ENCODE results near the gene LHX2. TPM values are rescaled to one million over a fixed set of nuclear protein-coding genes. Genes with fewer than 3 reads are reported as not detected.
A peak's percentile ranks its signal among the peaks of the same experiment; 100 is the strongest.

LHX2 gene
- total RNA-seq, 1 donor from 2014 or later, result 4.2 TPM

DNA sequence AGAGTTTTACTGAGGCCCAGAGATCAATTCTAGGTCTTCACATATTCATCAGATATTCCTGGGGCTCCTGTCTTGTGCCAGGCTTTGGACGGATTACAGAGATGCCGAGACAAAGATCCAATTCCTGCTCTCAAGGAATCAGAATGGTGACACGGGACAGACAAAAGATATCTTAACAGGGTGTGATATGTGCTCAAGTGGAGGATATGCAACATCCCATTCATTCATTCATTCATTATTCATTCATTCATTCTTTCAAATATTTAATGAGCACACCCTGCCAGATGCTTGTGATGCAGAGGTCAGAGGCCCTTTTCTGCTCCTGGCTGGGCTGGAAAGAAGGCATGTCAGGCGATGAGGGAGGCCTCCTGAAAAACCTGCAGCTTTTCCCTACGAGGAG, 21.8 kb downstream of the LHX2 start:
- no peak for DNase-seq

DNA sequence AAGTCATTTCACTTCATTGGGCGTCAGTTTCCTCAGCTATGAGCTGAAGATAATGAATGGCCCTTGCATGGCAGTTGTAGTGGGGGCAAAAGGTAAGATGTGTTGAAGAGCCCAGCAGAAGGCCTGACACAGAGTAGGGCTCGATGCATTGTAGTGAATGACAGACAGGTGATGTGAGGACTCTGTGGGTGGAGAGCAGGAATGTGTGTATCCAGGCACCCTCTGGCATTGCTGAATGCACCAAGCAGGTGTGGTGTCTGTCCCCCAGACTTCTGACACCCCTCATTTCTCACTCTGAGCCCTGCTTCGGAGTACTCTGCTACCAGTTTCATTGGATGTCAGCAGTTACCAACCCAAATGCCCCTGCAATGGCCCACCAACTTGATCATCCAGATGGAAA, 22.4 kb downstream of the LHX2 start:
- DNase-seq, result no peak

DNA sequence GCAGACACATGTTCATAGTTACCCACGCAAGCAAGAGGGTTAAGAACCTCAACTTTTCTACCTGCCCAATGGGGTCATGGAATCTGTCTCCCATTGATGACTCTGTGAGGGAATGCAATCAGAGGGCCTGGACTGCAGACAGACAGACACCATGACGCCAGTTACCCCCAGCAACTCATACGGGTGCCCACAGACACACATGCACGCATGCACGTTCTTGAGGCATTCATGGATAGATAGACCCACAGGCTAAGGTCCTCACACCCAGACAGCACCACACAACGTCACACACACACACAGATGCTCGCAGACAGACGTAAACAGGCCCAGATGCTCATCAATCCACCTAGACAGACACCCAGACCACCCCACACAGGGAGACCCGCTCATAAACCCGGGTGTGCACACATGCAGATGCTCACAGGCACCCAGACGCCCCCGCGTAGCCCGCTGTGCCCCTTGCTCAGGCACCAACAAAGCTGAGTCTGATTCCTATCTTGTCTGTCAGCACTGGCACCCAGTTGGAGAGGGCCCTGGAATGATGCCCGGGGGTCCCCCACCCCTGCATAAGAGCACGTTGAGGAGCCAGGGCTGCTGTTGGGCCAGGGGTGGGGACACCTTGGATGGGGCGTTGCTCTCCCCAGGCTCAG, 23.6 kb downstream of the LHX2 start:
- DNase-seq, result no peak

DNA sequence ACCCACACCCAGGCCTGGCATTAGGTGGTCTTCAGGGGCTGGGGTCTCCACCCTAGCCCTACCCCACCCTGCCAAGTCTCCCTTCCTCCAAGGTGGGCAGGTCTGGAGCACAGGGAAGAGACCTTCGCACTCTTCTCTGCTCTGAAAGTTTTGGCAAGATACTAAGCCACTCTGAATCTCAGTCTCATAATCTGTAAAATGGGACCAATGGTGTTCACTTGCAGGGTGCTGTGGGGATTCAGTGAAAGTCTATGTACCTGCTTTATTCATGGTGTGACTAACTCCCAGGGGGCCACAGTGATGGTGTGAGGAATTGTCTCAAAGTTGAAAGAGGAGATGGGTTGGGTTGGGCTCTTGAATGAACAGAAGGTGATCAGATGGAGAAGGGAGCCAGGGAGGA, 25.0 kb downstream of the LHX2 start:
- DNase-seq, result no peak

DNA sequence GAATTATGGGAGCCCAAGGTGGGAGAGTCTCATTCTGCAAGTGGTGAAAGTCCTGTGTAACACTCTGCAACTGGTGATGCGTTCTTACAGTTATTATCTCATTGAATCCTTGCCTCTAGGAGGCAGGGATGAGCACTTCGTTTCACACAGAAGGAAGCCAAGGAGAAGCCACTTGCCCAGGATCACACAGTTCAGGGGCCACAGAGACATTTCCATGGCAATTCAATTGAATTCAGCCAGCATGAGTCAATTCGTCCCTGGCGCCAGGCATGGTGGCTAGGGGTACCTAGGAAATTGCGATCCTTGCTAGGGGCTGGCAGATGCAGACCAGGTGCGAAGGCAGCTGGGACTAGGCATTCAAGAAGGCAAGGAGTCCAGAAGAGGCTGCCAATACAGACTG, 26.2 kb downstream of the LHX2 start:
- no peak for DNase-seq

DNA sequence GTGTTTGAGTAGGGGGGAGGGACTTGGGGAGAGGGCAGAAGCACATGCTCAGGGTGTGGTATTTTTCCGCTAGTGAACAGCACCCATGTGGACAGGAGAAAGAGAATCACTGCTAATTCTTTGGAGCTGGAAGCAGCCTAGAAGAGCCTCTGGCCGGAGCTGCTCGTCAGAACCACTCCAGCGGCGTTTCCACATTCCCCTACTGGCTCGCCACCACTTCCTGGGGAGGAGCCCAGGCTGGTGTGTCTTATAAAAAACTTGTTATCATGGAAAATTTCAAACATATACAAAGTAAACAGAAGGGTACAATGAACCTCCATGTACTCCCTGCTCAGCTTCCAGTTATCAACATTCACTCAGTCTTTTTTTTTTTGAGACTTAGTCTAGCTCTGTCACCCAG, 26.7 kb downstream of the LHX2 start:
- no peak for DNase-seq

DNA sequence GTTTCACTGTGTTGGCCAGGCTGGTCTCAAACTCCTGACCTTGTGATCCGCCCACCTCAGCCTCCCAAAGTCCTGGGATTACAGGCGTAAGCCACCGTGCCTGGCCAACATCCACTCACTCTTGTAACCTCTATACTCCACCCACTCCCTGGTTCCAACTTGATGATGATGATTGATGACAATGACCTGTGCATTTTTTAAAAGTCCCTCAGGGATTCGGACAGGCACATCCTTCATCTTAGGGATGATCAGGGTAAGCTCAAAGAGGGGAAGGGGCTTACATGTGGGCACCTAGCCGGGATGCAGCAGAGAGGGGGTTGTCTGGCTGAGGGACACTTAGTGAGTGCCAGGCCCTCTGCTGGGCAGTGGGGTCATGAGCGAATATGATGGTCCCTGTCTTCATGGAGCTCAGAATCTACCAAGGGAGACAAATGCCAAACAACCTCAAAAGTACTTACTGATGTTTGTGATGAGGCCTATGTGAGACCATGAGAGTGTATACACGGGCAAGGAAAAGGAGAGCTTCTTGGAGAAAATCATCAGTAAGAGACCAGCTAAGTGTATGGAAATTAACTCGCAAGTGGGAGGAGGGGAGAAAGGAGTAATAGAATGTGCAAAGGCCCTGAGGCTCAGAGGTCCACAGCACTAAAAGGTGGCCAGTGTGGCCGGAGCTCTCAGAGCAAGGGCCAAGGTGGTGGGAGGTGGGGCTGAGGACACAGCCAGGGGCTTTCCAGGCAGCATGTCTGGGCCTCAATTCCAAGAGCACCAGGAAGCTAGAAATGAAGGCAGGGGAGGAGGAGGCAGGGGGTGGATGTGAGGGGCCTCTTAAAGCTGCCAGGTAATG, 27.4 kb downstream of the LHX2 start:
- DNase-seq, result no peak

DNA sequence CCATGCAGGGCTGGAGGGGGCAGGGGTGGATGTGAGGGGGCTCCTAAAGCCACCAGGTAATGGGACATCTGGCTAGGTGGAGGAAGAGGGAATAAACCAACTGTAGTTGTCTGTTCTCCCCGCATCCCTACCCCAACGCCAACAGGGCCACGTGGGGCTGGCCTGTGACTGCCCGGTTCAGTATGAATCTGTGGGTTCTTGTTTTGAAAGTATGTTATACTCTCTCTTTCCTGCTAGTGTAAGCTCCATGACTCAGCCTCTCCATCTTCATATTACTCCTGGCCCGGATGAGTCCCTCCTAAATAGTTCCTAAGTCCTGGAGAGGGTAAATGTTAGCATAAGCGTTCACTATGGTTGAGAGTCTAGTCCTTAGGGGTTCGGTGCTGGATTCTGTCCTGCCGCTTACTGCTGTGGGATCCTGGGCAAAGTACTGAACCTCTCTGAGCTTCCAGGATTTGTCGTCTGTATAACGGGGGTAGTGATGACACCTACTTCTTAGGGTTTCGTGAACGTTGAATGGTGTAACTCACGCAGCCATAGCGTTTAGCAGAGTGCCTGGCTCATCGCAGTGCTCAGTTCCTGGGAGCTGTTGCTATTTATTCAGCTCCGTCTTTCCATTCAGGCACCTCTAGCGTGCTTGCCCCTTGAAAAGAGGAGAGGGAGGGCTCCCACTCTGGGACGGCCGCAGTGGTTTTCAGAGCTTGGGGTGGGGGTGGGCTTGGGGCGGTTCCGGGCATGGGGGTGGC, 28.8 kb downstream of the LHX2 start:
- DNase-seq, result no peak

DNA sequence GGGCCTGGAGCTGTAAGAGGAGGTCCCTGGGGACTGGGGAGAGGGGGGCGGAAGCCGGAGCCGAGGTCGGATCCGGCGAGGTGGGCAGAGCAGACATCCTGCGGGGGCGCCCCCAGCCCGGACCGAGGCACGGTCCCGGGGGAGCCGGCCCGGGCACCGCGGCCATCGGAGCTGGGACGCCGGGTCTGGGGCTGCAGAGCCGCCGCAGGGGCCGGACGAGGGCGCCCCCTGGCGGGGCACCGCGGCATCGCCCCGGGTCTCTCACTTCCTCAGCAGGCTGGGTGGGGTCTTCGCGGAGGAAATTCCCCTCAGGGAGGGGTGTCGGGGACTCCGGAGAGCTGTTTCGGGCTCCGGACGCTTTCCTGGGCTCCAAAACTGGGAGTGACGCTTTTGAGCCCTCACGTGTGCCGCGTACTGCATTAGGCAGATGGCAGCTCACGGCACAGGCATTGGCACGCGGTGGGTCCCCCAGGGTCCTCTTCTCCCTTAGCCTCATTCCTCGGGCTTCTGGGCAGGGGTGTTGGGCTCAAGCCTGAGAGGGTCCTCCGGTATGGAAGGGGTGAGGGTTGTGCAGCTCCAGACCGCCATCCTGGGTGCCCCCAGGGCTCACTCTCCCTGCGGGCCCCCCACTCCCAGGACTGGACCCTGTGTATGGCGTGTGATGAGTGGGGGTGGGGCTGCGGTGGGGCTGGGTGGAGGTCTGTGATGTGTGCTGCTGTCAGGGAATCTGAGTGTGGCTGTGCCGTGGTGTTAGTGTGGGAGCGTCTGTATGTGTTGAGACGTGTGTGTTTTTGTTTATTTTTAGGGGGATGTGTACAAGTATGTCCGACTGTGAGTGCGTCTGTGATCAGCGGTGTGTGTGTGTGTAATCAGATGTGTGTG, 29.6 kb downstream of the LHX2 start:
- no peak for DNase-seq

DNA sequence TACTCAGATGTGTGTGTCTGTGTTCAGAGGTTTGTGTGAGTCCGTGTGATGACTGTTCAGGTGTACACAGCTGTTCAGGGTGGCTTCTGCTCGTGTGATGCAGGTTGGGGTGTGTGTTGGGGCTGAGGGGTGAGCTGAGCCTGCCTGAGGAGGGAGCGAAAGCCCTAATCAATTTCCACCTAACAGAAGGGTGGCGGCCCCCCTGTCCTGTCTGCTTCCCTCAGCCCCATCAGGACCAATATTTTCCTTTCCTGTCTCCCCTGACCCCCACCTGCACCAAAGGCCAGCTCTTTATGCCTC, 30.2 kb downstream of the LHX2 start:
- no peak for DNase-seq

DNA sequence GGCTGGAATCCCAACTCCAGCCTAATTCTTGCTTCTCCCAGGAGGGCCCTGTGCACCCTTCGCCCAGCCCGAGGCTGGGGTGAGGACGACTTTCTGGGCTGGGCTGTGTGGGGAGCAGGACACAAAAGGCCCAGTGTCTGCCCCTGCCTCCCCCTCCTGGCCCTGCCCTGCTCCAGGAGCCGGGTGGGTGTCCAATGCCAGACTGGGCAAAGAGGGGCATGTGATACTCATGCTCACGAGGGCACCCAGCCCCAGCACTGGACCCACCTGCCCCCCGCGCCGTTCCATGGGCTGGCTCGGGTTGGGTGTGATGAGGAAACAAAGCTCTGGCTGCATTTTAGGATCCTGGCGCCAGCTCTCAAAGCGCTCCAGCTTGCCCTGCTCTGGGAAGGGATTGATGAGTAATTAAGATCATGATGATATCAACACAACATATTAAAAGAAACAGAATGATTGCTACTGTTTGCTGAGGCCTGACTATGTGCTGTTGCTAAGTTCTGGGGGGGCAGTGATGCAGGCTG, 30.7 kb downstream of the LHX2 start:
- no peak for DNase-seq

DNA sequence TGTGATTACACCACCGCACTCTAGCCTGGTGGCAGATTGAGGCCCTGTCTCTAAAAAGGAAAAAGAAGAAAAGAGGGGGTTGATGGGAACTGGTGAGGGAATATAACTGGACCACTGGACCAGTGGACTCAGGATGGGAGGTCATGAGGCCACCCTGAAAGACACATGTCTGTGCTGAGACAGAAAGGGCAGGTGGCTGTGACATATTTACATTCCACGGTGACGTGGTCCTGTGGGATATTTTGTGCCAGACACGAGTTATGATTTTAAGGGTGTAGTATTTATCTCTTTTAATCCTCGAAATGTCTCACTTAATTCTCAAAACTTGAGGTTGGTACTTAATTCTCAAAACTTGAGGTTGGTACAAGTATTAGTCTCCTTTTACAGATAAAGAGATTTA, 32.9 kb downstream of the LHX2 start:
- no peak for DNase-seq

DNA sequence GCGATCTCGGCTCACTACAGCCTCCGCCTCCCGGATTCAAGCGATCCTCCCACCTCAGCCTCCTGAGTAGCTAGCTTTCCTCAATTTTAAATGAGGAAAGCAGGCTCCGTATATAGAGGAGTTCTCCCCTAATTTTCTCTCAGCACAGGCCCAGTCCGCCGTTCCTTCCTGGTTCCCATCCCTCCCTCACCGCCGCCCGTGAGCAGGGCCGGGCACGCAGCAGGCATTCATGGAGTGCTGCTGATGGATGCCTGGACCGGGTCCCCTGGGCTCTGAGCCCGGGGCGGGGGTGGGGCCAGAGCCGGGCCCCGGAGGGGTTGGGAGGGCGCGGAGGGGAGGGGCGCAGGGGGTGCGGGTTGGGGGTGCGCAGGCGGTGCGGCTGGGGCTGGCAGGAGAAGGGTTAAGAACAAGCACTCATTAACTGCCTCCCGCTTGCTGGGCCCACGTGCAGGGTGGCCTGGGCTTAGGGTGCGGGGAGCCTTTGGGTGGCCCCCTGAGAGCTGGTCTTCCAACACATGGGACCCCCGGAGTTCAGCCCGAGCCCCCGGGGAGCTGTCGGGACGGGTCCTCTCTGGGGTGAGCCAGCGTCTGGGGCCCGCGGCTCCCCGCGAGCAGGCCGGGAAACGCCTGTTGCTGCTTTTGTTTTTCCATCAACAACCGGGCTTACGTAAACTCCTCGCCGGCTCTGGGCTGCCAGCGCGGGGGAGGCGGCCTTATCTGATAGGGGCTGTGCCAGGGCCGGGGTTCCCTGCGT, 33.7 kb downstream of the LHX2 start:
- peak; percentile 22 for DNase-seq

DNA sequence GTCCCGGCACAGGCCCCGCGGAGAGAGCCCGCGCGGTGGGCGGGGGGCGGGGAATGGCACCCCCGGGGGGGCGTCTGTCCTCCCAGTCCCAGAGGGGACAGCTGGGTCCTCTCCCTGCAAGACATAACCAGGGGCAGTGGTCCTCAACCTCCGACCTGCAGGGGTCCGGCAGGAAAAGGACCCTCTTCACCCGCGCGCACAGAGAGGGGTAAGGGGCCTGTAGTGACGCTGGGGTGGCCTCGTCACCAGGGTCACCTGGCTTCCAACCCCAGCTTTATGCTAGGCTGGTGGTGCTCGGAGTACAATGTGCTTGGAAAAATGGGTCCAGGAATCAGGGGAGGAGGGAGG, 34.2 kb downstream of the LHX2 start:
- no peak for DNase-seq

DNA sequence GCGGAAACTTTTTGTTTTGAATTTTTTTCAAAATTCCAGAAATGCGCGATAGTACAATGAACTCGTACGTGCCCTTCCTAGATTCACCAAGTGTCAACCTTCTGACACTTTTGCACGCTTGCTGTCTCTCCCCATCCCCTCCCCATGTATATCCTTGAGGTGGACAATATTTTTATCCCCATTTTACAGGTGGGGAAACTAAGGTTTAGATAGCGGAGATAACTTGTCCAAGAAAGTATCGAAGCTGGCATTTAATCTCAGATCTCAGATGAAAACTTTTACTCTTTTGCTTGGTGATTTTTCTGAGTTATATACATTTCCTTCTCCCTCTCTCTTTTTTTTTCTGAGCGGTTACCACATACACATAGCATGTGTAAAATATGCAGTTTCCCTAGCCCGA, 34.6 kb downstream of the LHX2 start:
- DNase-seq, result no peak

DNA sequence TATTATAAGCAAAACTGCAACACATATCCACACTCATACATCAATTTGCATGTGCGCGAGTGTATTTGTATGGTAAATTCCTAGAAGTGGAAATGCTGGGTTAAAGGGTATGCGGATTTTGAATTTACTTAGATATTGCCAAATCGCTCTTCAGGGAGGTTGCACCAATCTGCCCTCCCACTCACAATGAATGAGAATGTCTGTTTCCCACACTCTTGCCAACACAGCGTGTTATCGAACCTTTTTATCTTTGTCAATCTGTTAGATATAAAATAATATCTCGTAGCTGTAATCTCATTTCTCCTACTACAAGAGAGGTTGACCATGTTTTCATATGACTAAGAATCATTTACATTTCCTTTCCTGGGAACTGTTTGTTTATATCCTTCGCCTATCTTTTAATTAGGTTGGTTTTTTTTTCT, 35.7 kb downstream of the LHX2 start:
- no peak for DNase-seq

DNA sequence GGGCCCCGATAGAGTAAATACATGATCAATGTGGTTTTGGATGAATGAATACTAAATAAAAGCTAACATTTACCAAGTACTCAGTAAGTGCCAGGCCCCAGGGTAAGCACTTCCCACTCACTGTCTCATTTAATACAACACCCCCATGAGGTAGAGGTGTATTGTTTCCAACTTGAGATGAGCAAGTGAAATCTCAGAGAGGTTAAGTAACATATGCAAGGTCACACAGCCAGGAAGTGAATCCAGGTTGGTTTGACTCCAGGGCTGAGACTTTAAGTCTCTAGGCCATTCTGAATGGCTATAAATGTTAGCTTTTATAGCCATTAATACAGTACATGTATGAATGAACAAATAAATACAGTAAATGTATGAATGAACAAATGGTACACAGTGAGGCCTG, 39.4 kb downstream of the LHX2 start:
- DNase-seq, result no peak

DNA sequence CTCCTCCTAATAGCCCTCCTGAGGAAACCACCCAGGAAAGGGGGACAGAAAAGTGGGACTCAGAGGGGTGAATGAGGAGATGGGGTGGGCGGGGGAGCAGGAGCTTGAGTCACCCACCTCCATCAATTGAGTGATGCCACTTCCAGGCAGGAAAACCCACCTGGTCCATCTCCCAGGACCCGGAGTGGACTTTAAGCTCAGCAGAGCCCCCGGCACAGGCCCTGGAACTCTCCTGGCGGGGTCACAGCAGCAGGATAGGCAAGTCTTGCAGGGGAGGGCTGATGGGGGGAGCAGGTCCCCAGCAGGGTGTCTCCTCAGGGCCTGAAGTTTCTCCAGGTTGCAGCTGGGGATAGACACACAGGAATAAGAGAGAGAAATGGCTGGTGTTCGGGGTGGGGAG, 40.8 kb downstream of the LHX2 start:
- no peak for DNase-seq

DNA sequence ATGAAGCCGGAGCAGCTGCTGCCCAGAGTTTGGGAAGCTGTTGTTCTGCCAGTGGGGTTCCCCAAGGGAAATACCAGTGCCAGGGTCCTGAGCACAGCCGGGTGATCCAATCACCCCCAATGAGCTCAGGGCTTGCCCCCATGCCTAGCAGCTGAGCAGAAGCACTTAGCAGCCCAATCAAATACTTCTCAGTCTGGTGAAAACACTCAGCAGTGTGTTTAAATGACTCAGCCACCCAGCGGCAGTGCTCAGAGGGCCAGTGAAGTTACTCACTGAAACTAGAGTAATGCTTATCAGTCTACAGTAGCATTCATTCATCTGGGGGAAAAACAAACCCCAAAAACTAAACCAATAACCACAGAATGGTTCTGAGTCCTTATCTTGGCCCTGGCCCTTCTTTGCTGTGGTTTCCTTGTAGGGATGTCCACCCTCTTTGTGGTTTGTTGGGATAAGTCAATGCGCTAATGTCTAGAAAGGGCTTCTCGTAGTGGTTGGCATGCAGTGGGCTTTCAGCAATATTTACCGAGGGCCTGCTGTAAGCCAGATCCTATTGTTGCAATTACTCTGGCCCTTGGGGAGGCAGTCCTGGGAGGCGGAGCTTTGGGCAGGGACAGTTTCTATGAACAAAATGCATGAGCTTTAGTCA, 43.1 kb downstream of the LHX2 start:
- DNase-seq, result peak; percentile 70

DNA sequence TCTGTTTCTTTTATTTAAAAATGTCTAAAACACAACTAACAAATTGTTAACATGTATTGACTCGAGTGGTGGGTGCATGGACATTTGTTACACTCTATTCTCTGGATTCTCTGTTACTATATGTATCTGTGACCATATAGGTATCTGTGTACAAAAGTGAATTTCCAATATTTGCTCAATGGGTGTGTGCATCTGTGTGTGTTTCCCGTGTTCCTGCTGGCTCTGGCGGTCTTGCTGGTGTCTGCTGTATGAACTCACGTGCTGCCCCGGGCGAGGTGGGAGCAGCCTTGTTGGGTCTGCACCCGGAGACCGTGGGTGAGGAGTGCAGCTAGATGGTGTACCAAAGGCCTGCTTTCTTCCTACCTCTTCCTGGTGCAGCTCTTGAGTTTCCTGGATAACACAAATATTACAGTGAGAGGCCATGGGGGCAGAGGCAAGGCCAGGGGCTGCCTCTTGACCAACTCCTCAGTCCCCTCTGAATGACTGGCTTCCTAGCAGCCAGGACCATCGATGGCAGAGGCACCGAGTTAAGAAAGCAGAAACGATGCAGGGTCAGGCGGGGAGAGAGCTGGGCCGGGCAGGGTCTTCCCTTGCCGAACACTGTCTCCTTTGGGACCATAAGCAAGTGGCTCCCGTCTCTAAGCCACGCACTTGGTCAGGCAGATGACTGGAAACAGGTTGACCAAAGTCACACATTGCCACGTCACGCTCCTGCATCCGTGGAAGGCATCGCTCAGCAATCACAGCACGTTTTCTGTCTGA, 49.5 kb downstream of the LHX2 start:
- DNase-seq, result no peak
